HUES64 (cell line): ENCODE data around the gene SLC10A6.
"Not testable (repeated sequence)": the region's sequence is repeated elsewhere in the genome, so short reads cannot be mapped to it uniquely, and the experiment has no call there.

ENCODE experiments used
- H3K27ac ChIP-seq: 2 replicates; pipeline ENCODE4 v1.7.0; 2013; ENCODE audit warnings: low read depth, low read length, inconsistent platforms
- H3K27me3 ChIP-seq: 2 replicates; pipeline ENCODE4 v1.6.1; 2013; ENCODE audit warnings: mild to moderate bottlenecking, low read length; ENCODE audit not compliant: insufficient read depth
- H3K36me3 ChIP-seq: 2 replicates; pipeline ENCODE4 v1.6.1; 2013; ENCODE audit warnings: mild to moderate bottlenecking, low read length; ENCODE audit not compliant: insufficient read depth
- H3K4me1 ChIP-seq: 2 replicates; pipeline ENCODE4 v1.6.1; 2013; ENCODE audit warnings: mild to moderate bottlenecking, low read length, moderate library complexity; ENCODE audit not compliant: insufficient read depth
- H3K4me3 ChIP-seq: 2 replicates; pipeline ENCODE4 v1.5.1; 2013; ENCODE audit warnings: mild to moderate bottlenecking, low read length, moderate library complexity
- H3K9ac ChIP-seq: 2 replicates; pipeline ENCODE4 v1.6.1; 2013; ENCODE audit warnings: mild to moderate bottlenecking, low read depth, low read length
- H3K9me3 ChIP-seq: 2 replicates; pipeline ENCODE4 v1.6.1; 2013; ENCODE audit warnings: low read depth, low read length; ENCODE audit not compliant: insufficient read depth
- WGBS: fragments of 150-250, 120-280 bp; methylation state at CpG from one replicate; pipeline ENCODE4 v1.1.7; 2013; ENCODE audit warnings: missing lambda C conversion rate; 5-methylcytosine and 5-hydroxymethylcytosine counted together

Gene SLC10A6

GRCh38 chr4:86878640-86879039 is 29.5 kb upstream of the SLC10A6 start:
- Histone ChIP-seq H3K4me3 (no peak overlapping the region), H3K36me3 (no peaks in the 10 kb centered on the region), H3K9me3 (peaks cover 12% of the 10 kb centered on the region), H3K9ac (no peak overlapping the region), H3K27me3 (no peaks in the 10 kb centered on the region), H3K4me1 (peaks cover 6% of the 10 kb centered on the region; the same call in 1 of the 2 replicates), H3K27ac (no peak overlapping the region)
- WGBS, result 94% methylated on average over 2 of the region's 2 CpGs

- H3K27ac ChIP-seq, result no peak overlapping the region
- WGBS, result no CpG with 5 or more reads among the region's 4 CpGs
- H3K9ac ChIP-seq, result no peak overlapping the region
- peaks cover under 1% of the 10 kb centered on the region; the same call in 1 of the 2 replicates for H3K4me1 ChIP-seq
- H3K36me3 ChIP-seq, result no peaks in the 10 kb centered on the region
- H3K9me3 ChIP-seq, result peaks cover 12% of the 10 kb centered on the region
- no peak overlapping the region for H3K4me3 ChIP-seq
- no peaks in the 10 kb centered on the region for H3K27me3 ChIP-seq
These were observed 27.9 kb upstream of the SLC10A6 start for GRCh38 chr4:86876894-86877685.

- not testable (repeated sequence) for H3K9ac ChIP-seq, H3K27me3 ChIP-seq, H3K36me3 ChIP-seq, H3K4me1 ChIP-seq, H3K27ac ChIP-seq, H3K4me3 ChIP-seq
- 93% methylated on average over 4 of the region's 4 CpGs for WGBS
- peaks cover 12% of the 10 kb centered on the region for H3K9me3 ChIP-seq
These were observed 26.3 kb upstream of the SLC10A6 start for GRCh38 chr4:86875436-86875835.

- 88% methylated on average over 4 of the region's 4 CpGs for WGBS
- no peak overlapping the region for H3K4me3 ChIP-seq
- H3K36me3 ChIP-seq, result no peaks in the 10 kb centered on the region
- no peaks in the 10 kb centered on the region for H3K27me3 ChIP-seq
- no peaks in the 10 kb centered on the region for H3K9me3 ChIP-seq
- no peak overlapping the region for H3K9ac ChIP-seq
- no peaks in the 10 kb centered on the region for H3K4me1 ChIP-seq
- H3K27ac ChIP-seq, result no peak overlapping the region
These were observed 23.0 kb upstream of the SLC10A6 start for GRCh38 chr4:86872135-86872534.

- H3K9ac ChIP-seq, result no peak overlapping the region
- H3K36me3 ChIP-seq, result no peaks in the 10 kb centered on the region
- no peaks in the 10 kb centered on the region for H3K4me1 ChIP-seq
- no peaks in the 10 kb centered on the region for H3K9me3 ChIP-seq
- H3K27me3 ChIP-seq, result no peaks in the 10 kb centered on the region
- WGBS, result 90% methylated on average over 9 of the region's 9 CpGs
- H3K27ac ChIP-seq, result no peak overlapping the region
- H3K4me3 ChIP-seq, result no peak overlapping the region
These were observed 21.4 kb upstream of the SLC10A6 start for GRCh38 chr4:86870442-86871069.

- Histone ChIP-seq H3K27me3 (peaks cover 55% of the 10 kb centered on the region), H3K4me3 (no peak overlapping the region), H3K9ac (no peak overlapping the region), H3K4me1 (peaks cover 15% of the 10 kb centered on the region), H3K36me3 (no peaks in the 10 kb centered on the region), H3K27ac (no peak overlapping the region), H3K9me3 (no peaks in the 10 kb centered on the region)
- 6% methylated on average over 8 of the region's 8 CpGs for WGBS
These were observed 8.3 kb upstream of the SLC10A6 start for GRCh38 chr4:86857341-86858052.

- Histone ChIP-seq H3K36me3 (no peaks in the 10 kb centered on the region), H3K4me1 (peaks cover 15% of the 10 kb centered on the region), H3K9me3 (no peaks in the 10 kb centered on the region), H3K27me3 (peaks cover 55% of the 10 kb centered on the region), H3K27ac (no peak overlapping the region), H3K9ac (no peak overlapping the region), H3K4me3 (no peak overlapping the region)
- 100% methylated on average over 1 of the region's 1 CpG for WGBS
These were observed 7.7 kb upstream of the SLC10A6 start for GRCh38 chr4:86856896-86857295.

GRCh38 chr4:86855572-86855971 is 6.4 kb upstream of the SLC10A6 start:
- Histone ChIP-seq H3K27me3 (peaks cover 47% of the 10 kb centered on the region), H3K9me3 (no peaks in the 10 kb centered on the region)

GRCh38 chr4:86853209-86853608 is 4.0 kb upstream of the SLC10A6 start:
- no peak overlapping the region for H3K27ac ChIP-seq
- WGBS, result 96% methylated on average over 5 of the region's 5 CpGs

More at GRCh38 chr4:86855572-86855971, 6.4 kb upstream of the SLC10A6 start:
- H3K36me3 ChIP-seq, result no peaks in the 10 kb centered on the region
- H3K9ac ChIP-seq, result no peak overlapping the region
- H3K27ac ChIP-seq, result no peak overlapping the region
- no peak overlapping the region for H3K4me3 ChIP-seq
- 86% methylated on average over 2 of the region's 2 CpGs for WGBS
- H3K4me1 ChIP-seq, result peaks cover 15% of the 10 kb centered on the region

GRCh38 chr4:86848136-86848535 is 1.0 kb downstream of the SLC10A6 start:
- Histone ChIP-seq H3K36me3 (no peaks in the 10 kb centered on the region), H3K27ac (no peak overlapping the region), H3K27me3 (no peaks in the 10 kb centered on the region), H3K9ac (no peak overlapping the region), H3K9me3 (no peaks in the 10 kb centered on the region), H3K4me3 (no peak overlapping the region), H3K4me1 (no peaks in the 10 kb centered on the region)
- 73% methylated on average over 7 of the region's 7 CpGs for WGBS

More at GRCh38 chr4:86853209-86853608, 4.0 kb upstream of the SLC10A6 start:
- no peak overlapping the region for H3K4me3 ChIP-seq
- H3K27me3 ChIP-seq, result peaks cover 26% of the 10 kb centered on the region
- peaks cover 12% of the 10 kb centered on the region for H3K4me1 ChIP-seq
- no peaks in the 10 kb centered on the region for H3K36me3 ChIP-seq
- H3K9me3 ChIP-seq, result no peaks in the 10 kb centered on the region
- H3K9ac ChIP-seq, result no peak overlapping the region

- Histone ChIP-seq H3K9me3 (no peaks in the 10 kb centered on the region), H3K27me3 (no peaks in the 10 kb centered on the region), H3K9ac (no peak overlapping the region), H3K36me3 (no peaks in the 10 kb centered on the region), H3K27ac (no peak overlapping the region), H3K4me1 (no peaks in the 10 kb centered on the region), H3K4me3 (no peak overlapping the region)
- WGBS, result 91% methylated on average over 4 of the region's 4 CpGs
These were observed 1.6 kb downstream of the SLC10A6 start for GRCh38 chr4:86847571-86847970.
